Stimulated activated memory B cell treated with anti-CD40 and anti-IgM and Interleukin-4, amounts not matched to agents 10 μg/mL and 1 μg/mL and 100 μg/mL, for 72 hours (primary cell): Measurements from ENCODE around the gene IL20RB.
"Not testable (repeated sequence)": the region's sequence is repeated elsewhere in the genome, so short reads cannot be mapped to it uniquely, and the experiment has no call there.

Experiments used
- ATAC-seq: fragments of 150-1000 bp; cut with Tn5 transposase; 2 replicates; pipeline ENCODE4 v1.10.0; 2021
- H3K27ac Mint-ChIP-seq: one replicate; pipeline ENCODE4 v1.8.0; 2022; ENCODE audit warnings: mild to moderate bottlenecking, mixed read lengths
- H3K27me3 Mint-ChIP-seq: one replicate; pipeline ENCODE4 v1.8.0; 2022; ENCODE audit warnings: mixed read lengths
- H3K36me3 Mint-ChIP-seq: one replicate; pipeline ENCODE4 v1.8.0; 2022; ENCODE audit warnings: mixed read lengths
- H3K4me1 Mint-ChIP-seq: one replicate; pipeline ENCODE4 v1.8.0; 2022; ENCODE audit warnings: mixed read lengths
- H3K4me3 Mint-ChIP-seq: one replicate; pipeline ENCODE4 v1.8.0; 2022; ENCODE audit warnings: mild to moderate bottlenecking, moderate library complexity, mixed read lengths
- H3K9me3 Mint-ChIP-seq: one replicate; pipeline ENCODE4 v1.8.0; 2022; ENCODE audit warnings: mixed read lengths

Gene IL20RB

GRCh38 chr3:136989781-136990524 is 32.2 kb downstream of the IL20RB start:
- Mint-ChIP-seq H3K4me3 (no peak overlapping the region), H3K27ac (no peak overlapping the region), H3K36me3 (no peaks in the 10 kb centered on the region), H3K9me3 (no peaks in the 10 kb centered on the region), H3K4me1 (no peaks in the 10 kb centered on the region), H3K27me3 (no peaks in the 10 kb centered on the region)
- ATAC-seq: no peak

GRCh38 chr3:136990826-136991225 is 33.0 kb downstream of the IL20RB start:
- ATAC-seq: no peak
- no peaks in the 10 kb centered on the region for H3K9me3 Mint-ChIP-seq
- H3K27me3 Mint-ChIP-seq: no peaks in the 10 kb centered on the region
- no peaks in the 10 kb centered on the region for H3K36me3 Mint-ChIP-seq
- no peaks in the 10 kb centered on the region for H3K4me1 Mint-ChIP-seq
- H3K4me3 Mint-ChIP-seq: no peak overlapping the region
- H3K27ac Mint-ChIP-seq: no peak overlapping the region

- Mint-ChIP-seq H3K9me3 (no peaks in the 10 kb centered on the region), H3K4me3 (no peak overlapping the region), H3K27ac (no peak overlapping the region), H3K27me3 (no peaks in the 10 kb centered on the region), H3K36me3 (no peaks in the 10 kb centered on the region), H3K4me1 (no peaks in the 10 kb centered on the region)
- ATAC-seq: no peak
These were observed 34.3 kb downstream of the IL20RB start for GRCh38 chr3:136992115-136992514.

- H3K4me3 Mint-ChIP-seq: no peak overlapping the region
- H3K4me1 Mint-ChIP-seq: no peaks in the 10 kb centered on the region
- no peak for ATAC-seq
- no peak overlapping the region for H3K27ac Mint-ChIP-seq
- H3K36me3 Mint-ChIP-seq: no peaks in the 10 kb centered on the region
- no peaks in the 10 kb centered on the region for H3K27me3 Mint-ChIP-seq
- H3K9me3 Mint-ChIP-seq: no peaks in the 10 kb centered on the region
These were observed 37.2 kb downstream of the IL20RB start for GRCh38 chr3:136994772-136995516.

GRCh38 chr3:136995652-136996051 is 37.9 kb downstream of the IL20RB start:
- no peaks in the 10 kb centered on the region for H3K9me3 Mint-ChIP-seq
- H3K4me1 Mint-ChIP-seq: no peaks in the 10 kb centered on the region
- H3K36me3 Mint-ChIP-seq: no peaks in the 10 kb centered on the region
- H3K27me3 Mint-ChIP-seq: no peaks in the 10 kb centered on the region
- no peak overlapping the region for H3K4me3 Mint-ChIP-seq
- ATAC-seq: no peak
- H3K27ac Mint-ChIP-seq: no peak overlapping the region

GRCh38 chr3:137000039-137000438 is 42.3 kb downstream of the IL20RB start:
- ATAC-seq: no peak

GRCh38 chr3:137007376-137007775 is 49.6 kb downstream of the IL20RB start:
- H3K9me3 Mint-ChIP-seq, ATAC-seq, H3K27me3 Mint-ChIP-seq, H3K36me3 Mint-ChIP-seq, H3K27ac Mint-ChIP-seq, H3K4me3 Mint-ChIP-seq: not testable (repeated sequence)
- H3K4me1 Mint-ChIP-seq: peaks cover 10% of the 10 kb centered on the region

More at GRCh38 chr3:137000039-137000438, 42.3 kb downstream of the IL20RB start:
- H3K27ac Mint-ChIP-seq: no peak overlapping the region
- no peak overlapping the region for H3K4me3 Mint-ChIP-seq
- no peaks in the 10 kb centered on the region for H3K27me3 Mint-ChIP-seq
- peaks cover 10% of the 10 kb centered on the region for H3K4me1 Mint-ChIP-seq
- no peaks in the 10 kb centered on the region for H3K36me3 Mint-ChIP-seq
- H3K9me3 Mint-ChIP-seq: no peaks in the 10 kb centered on the region

- no peak for ATAC-seq
- no peak overlapping the region for H3K27ac Mint-ChIP-seq
These were observed 50.3 kb downstream of the IL20RB start for GRCh38 chr3:137008131-137008530.

GRCh38 chr3:137008976-137009375 is 51.2 kb downstream of the IL20RB start:
- Mint-ChIP-seq H3K27ac (no peak overlapping the region), H3K4me1 (peaks cover 7% of the 10 kb centered on the region), H3K4me3 (no peak overlapping the region), H3K9me3 (no peaks in the 10 kb centered on the region), H3K36me3 (no peaks in the 10 kb centered on the region), H3K27me3 (no peaks in the 10 kb centered on the region)
- ATAC-seq: no peak

More at GRCh38 chr3:137008131-137008530, 50.3 kb downstream of the IL20RB start:
- no peaks in the 10 kb centered on the region for H3K27me3 Mint-ChIP-seq
- H3K4me3 Mint-ChIP-seq: no peak overlapping the region
- no peaks in the 10 kb centered on the region for H3K36me3 Mint-ChIP-seq
- peaks cover 10% of the 10 kb centered on the region for H3K4me1 Mint-ChIP-seq
- no peaks in the 10 kb centered on the region for H3K9me3 Mint-ChIP-seq

- Mint-ChIP-seq H3K4me1 (peaks cover 11% of the 10 kb centered on the region), H3K27ac (no peak overlapping the region), H3K36me3 (no peaks in the 10 kb centered on the region), H3K4me3 (no peak overlapping the region), H3K9me3 (no peaks in the 10 kb centered on the region), H3K27me3 (no peaks in the 10 kb centered on the region)
- no peak for ATAC-seq
These were observed 52.4 kb downstream of the IL20RB start for GRCh38 chr3:137010137-137010536.

- Mint-ChIP-seq H3K27me3 (no peaks in the 10 kb centered on the region), H3K4me3 (no peak overlapping the region), H3K4me1 (peaks cover 11% of the 10 kb centered on the region), H3K36me3 (no peaks in the 10 kb centered on the region), H3K9me3 (no peaks in the 10 kb centered on the region), H3K27ac (no peak overlapping the region)
- no peak for ATAC-seq
These were observed 53.4 kb downstream of the IL20RB start for GRCh38 chr3:137011153-137011552.

- Mint-ChIP-seq H3K27ac (no peak overlapping the region), H3K4me1 (peaks cover 11% of the 10 kb centered on the region), H3K27me3 (no peaks in the 10 kb centered on the region), H3K9me3 (no peaks in the 10 kb centered on the region), H3K36me3 (no peaks in the 10 kb centered on the region), H3K4me3 (no peak overlapping the region)
- no peak for ATAC-seq
These were observed 54.3 kb downstream of the IL20RB start for GRCh38 chr3:137012097-137012501.

- Mint-ChIP-seq H3K4me1 (peaks cover 11% of the 10 kb centered on the region), H3K9me3 (no peaks in the 10 kb centered on the region), H3K27me3 (no peaks in the 10 kb centered on the region), H3K4me3 (peak overlapping the region; percentile 79), H3K27ac (peak overlapping the region; percentile 17), H3K36me3 (no peaks in the 10 kb centered on the region)
- peak; percentile 81 for ATAC-seq
These were observed 56.3 kb downstream of the IL20RB start for GRCh38 chr3:137013951-137014688.

- not testable (repeated sequence) for H3K27ac Mint-ChIP-seq, H3K9me3 Mint-ChIP-seq, ATAC-seq, H3K36me3 Mint-ChIP-seq, H3K4me3 Mint-ChIP-seq, H3K27me3 Mint-ChIP-seq
- H3K4me1 Mint-ChIP-seq: peaks cover 11% of the 10 kb centered on the region
These were observed 59.5 kb downstream of the IL20RB start for GRCh38 chr3:137017316-137017715.

- no peak overlapping the region for H3K4me3 Mint-ChIP-seq
- H3K4me1 Mint-ChIP-seq: no peaks in the 10 kb centered on the region
These were observed 62.5 kb downstream of the IL20RB start for GRCh38 chr3:137020315-137020714.

More at GRCh38 chr3:137020315-137020714, 62.5 kb downstream of the IL20RB start:
- H3K27ac Mint-ChIP-seq: no peak overlapping the region
- no peaks in the 10 kb centered on the region for H3K9me3 Mint-ChIP-seq
- no peaks in the 10 kb centered on the region for H3K36me3 Mint-ChIP-seq
- peaks cover 11% of the 10 kb centered on the region for H3K27me3 Mint-ChIP-seq
- ATAC-seq: no peak
